SK-N-SH treated with all-trans-retinoic acid at 6 μM for 48 hours (cell line): ENCODE measurements around the gene PRRC2B.

Experiments used
- ATAC-seq: fragments of 200-7000 bp; cut with Tn5 transposase; 3 replicates; pipeline ENCODE4 v1.9.1; 2020; ENCODE audit warnings: mild to moderate bottlenecking, moderate library complexity
- ARNTL ChIP-seq: fragments of 450-650 bp; formaldehyde crosslinking; IDR thresholded peaks from 2 replicates; pipeline ENCODE4 v1.5.0; 2020; ENCODE audit warnings: low read depth, mild to moderate bottlenecking, moderate library complexity, borderline replicate concordance
- BACH2 ChIP-seq: fragments of 250-450 bp; sonication (Bioruptor Pico); IDR thresholded peaks from 2 replicates; pipeline ENCODE4 v1.9.0; 2021; ENCODE audit warnings: mild to moderate bottlenecking, borderline replicate concordance
- CSDC2 ChIP-seq: fragments of 250-450 bp; sonication (Bioruptor Pico); IDR thresholded peaks from 2 replicates; pipeline ENCODE4 v1.5.0; 2020; ENCODE audit warnings: mild to moderate bottlenecking, moderate library complexity
- ESRRG ChIP-seq: fragments of 250-450 bp; sonication (Bioruptor Pico); IDR thresholded peaks from 2 replicates; pipeline ENCODE4 v1.6.1; 2021; ENCODE audit warnings: mild to moderate bottlenecking
- GLIS3 ChIP-seq: fragments of 250-450 bp; sonication (Bioruptor Pico); IDR thresholded peaks from 2 replicates; pipeline ENCODE4 v1.5.0; 2020; ENCODE audit warnings: mild to moderate bottlenecking, moderate library complexity
- ISL1 ChIP-seq: fragments of 250-450 bp; sonication (Bioruptor Pico); IDR thresholded peaks from 2 replicates; pipeline ENCODE4 v2.1.2; 2022; ENCODE audit warnings: mild to moderate bottlenecking, moderate library complexity
- OSR1 ChIP-seq: fragments of 250-450 bp; sonication (Bioruptor Pico); IDR thresholded peaks from 2 replicates; pipeline ENCODE4 v1.8.0; 2022; ENCODE audit warnings: moderate library complexity, mild to moderate bottlenecking, inconsistent platforms
- PPARA ChIP-seq: fragments of 250-450 bp; sonication (Bioruptor Pico); IDR thresholded peaks from 2 replicates; pipeline ENCODE4 v1.5.0; 2020; ENCODE audit warnings: mild to moderate bottlenecking, borderline replicate concordance
- RARB ChIP-seq: fragments of 250-450 bp; sonication (Bioruptor Pico); IDR thresholded peaks from 2 replicates; pipeline ENCODE4 v1.8.0; 2021; ENCODE audit warnings: mild to moderate bottlenecking, moderate library complexity
- SNAI2 ChIP-seq: fragments of 250-450 bp; sonication (Bioruptor Pico); IDR thresholded peaks from 2 replicates; pipeline ENCODE4 v1.5.0; 2020; ENCODE audit warnings: mild to moderate bottlenecking, moderate library complexity
- TCF4 ChIP-seq: fragments of 250-450 bp; sonication (Bioruptor Pico); IDR thresholded peaks from 2 replicates; pipeline ENCODE4 v1.8.0; 2021; ENCODE audit warnings: mild to moderate bottlenecking, moderate library complexity, borderline replicate concordance
- TOX ChIP-seq: fragments of 250-450 bp; sonication (Bioruptor Pico); IDR thresholded peaks from 2 replicates; pipeline ENCODE4 v1.8.0; 2021; ENCODE audit warnings: mild to moderate bottlenecking, moderate library complexity, borderline replicate concordance
- ZFP3 ChIP-seq: fragments of 250-450 bp; sonication (Bioruptor Pico); IDR thresholded peaks from 2 replicates; pipeline ENCODE4 v1.5.0; 2020; ENCODE audit warnings: mild to moderate bottlenecking, moderate library complexity
- ZFP30 ChIP-seq: fragments of 450-650 bp; formaldehyde crosslinking; IDR thresholded peaks from 2 replicates; pipeline ENCODE4 v1.5.0; 2022; ENCODE audit warnings: mild to moderate bottlenecking, moderate library complexity
- ZNF565 ChIP-seq: fragments of 450-650 bp; formaldehyde crosslinking; conservative IDR thresholded peaks from 2 replicates; pipeline ENCODE4 v1.5.0; 2020; ENCODE audit warnings: low read depth, mild to moderate bottlenecking, moderate library complexity
- ZNF70 ChIP-seq: fragments of 450-650 bp; formaldehyde crosslinking; IDR thresholded peaks from 2 replicates; pipeline ENCODE4 v1.5.0; 2020; ENCODE audit warnings: mild to moderate bottlenecking, moderate library complexity
- ZNF8 ChIP-seq: fragments of 450-650 bp; formaldehyde crosslinking; IDR thresholded peaks from 2 replicates; pipeline ENCODE4 v1.5.0; 2020; ENCODE audit warnings: mild to moderate bottlenecking, moderate library complexity
- TF ChIP-seq, protein P1 (sequence below): fragments of 250-450 bp; sonication (Bioruptor Pico); IDR thresholded peaks from 2 replicates; pipeline ENCODE4 v1.5.1; 2020; ENCODE audit warnings: low read depth, mild to moderate bottlenecking, moderate library complexity
- TF ChIP-seq, protein P2 (sequence below): fragments of 250-450 bp; sonication (Bioruptor Pico); IDR thresholded peaks from 2 replicates; pipeline ENCODE4 v1.8.0; 2021; ENCODE audit warnings: low read depth, mild to moderate bottlenecking, moderate library complexity, borderline replicate concordance
- TF ChIP-seq, protein P3 (sequence below): fragments of 250-450 bp; sonication (Bioruptor Pico); IDR thresholded peaks from 2 replicates; pipeline ENCODE4 v1.8.0; 2020; ENCODE audit warnings: mild to moderate bottlenecking, moderate library complexity, borderline replicate concordance
- TF ChIP-seq, protein P4 (sequence below): fragments of 250-450 bp; sonication (Bioruptor Pico); IDR thresholded peaks from 2 replicates; pipeline ENCODE4 v1.5.0; 2020; ENCODE audit warnings: mild to moderate bottlenecking, moderate library complexity

PRRC2B gene

DNA sequence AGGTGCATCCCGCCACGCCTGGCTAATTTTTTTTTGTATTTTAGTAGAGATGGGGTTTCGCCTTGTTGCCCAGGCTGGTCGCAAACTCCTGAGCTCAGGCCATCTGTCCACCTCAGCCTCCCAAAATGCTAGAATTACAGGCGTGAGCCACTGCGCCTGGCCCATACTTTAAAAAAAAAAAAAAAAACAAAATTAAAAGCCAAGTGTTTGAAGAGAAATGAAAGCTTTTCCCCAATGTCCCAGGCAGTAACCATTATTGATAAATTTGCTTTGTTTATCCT is 9.5 kb downstream of the PRRC2B start:
- ATAC-seq, result no peak
- TF ChIP-seq ZFP3 (no peak), ZNF8 (CRISPR knock-in tag) (no peak), SNAI2 (CRISPR knock-in tag) (no peak), RARB (CRISPR knock-in tag) (no peak), OSR1 (CRISPR knock-in tag) (no peak)

DNA sequence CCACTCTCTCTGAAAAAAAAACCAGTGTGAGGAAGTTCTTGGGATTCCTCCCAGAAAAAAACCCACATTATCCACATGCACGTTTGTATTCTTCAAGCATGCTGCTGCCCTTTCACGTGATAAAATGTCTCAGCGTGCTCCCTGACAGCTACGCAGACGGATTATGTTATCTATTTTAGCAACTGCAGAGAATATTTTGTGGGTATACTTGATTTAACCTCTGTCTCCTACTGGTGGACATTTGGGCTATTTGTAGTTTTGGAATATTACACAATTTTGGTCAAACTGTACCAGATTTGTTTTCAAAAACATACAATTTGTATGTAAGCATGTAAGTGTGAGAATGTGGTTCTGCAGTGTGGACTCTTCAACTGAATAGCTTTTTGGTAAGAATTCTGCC is 10.7 kb downstream of the PRRC2B start:
- ATAC-seq, result no peak
- TF ChIP-seq ESRRG (CRISPR knock-in tag) (no peak), ARNTL (CRISPR knock-in tag) (no peak), TCF4 (CRISPR knock-in tag) (no peak), ISL1 (CRISPR knock-in tag) (no peak), ZFP3 (no peak), PPARA (CRISPR knock-in tag) (no peak), RARB (CRISPR knock-in tag) (no peak), GLIS3 (CRISPR knock-in tag) (no peak), ZNF70 (CRISPR knock-in tag) (no peak), ZNF565 (CRISPR knock-in tag) (no peak), CSDC2 (CRISPR knock-in tag) (no peak), ZFP30 (CRISPR knock-in tag) (no peak), TOX (no peak), BACH2 (CRISPR knock-in tag) (no peak), SNAI2 (CRISPR knock-in tag) (no peak), OSR1 (CRISPR knock-in tag) (no peak)
- TF ChIP-seq, protein P1, sequence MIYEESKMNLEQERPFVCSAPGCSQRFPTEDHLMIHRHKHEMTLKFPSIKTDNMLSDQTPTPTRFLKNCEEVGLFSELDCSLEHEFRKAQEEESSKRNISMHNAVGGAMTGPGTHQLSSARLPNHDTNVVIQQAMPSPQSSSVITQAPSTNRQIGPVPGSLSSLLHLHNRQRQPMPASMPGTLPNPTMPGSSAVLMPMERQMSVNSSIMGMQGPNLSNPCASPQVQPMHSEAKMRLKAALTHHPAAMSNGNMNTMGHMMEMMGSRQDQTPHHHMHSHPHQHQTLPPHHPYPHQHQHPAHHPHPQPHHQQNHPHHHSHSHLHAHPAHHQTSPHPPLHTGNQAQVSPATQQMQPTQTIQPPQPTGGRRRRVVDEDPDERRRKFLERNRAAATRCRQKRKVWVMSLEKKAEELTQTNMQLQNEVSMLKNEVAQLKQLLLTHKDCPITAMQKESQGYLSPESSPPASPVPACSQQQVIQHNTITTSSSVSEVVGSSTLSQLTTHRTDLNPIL (CRISPR knock-in tag), result no peak
- TF ChIP-seq, protein P2, sequence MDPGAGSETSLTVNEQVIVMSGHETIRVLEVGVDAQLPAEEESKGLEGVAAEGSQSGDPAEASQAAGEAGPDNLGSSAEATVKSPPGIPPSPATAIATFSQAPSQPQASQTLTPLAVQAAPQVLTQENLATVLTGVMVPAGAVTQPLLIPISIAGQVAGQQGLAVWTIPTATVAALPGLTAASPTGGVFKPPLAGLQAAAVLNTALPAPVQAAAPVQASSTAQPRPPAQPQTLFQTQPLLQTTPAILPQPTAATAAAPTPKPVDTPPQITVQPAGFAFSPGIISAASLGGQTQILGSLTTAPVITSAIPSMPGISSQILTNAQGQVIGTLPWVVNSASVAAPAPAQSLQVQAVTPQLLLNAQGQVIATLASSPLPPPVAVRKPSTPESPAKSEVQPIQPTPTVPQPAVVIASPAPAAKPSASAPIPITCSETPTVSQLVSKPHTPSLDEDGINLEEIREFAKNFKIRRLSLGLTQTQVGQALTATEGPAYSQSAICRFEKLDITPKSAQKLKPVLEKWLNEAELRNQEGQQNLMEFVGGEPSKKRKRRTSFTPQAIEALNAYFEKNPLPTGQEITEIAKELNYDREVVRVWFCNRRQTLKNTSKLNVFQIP (CRISPR knock-in tag), result no peak
- TF ChIP-seq, protein P3, sequence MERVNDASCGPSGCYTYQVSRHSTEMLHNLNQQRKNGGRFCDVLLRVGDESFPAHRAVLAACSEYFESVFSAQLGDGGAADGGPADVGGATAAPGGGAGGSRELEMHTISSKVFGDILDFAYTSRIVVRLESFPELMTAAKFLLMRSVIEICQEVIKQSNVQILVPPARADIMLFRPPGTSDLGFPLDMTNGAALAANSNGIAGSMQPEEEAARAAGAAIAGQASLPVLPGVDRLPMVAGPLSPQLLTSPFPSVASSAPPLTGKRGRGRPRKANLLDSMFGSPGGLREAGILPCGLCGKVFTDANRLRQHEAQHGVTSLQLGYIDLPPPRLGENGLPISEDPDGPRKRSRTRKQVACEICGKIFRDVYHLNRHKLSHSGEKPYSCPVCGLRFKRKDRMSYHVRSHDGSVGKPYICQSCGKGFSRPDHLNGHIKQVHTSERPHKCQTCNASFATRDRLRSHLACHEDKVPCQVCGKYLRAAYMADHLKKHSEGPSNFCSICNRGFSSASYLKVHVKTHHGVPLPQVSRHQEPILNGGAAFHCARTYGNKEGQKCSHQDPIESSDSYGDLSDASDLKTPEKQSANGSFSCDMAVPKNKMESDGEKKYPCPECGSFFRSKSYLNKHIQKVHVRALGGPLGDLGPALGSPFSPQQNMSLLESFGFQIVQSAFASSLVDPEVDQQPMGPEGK (CRISPR knock-in tag), result no peak
- TF ChIP-seq, protein P4, sequence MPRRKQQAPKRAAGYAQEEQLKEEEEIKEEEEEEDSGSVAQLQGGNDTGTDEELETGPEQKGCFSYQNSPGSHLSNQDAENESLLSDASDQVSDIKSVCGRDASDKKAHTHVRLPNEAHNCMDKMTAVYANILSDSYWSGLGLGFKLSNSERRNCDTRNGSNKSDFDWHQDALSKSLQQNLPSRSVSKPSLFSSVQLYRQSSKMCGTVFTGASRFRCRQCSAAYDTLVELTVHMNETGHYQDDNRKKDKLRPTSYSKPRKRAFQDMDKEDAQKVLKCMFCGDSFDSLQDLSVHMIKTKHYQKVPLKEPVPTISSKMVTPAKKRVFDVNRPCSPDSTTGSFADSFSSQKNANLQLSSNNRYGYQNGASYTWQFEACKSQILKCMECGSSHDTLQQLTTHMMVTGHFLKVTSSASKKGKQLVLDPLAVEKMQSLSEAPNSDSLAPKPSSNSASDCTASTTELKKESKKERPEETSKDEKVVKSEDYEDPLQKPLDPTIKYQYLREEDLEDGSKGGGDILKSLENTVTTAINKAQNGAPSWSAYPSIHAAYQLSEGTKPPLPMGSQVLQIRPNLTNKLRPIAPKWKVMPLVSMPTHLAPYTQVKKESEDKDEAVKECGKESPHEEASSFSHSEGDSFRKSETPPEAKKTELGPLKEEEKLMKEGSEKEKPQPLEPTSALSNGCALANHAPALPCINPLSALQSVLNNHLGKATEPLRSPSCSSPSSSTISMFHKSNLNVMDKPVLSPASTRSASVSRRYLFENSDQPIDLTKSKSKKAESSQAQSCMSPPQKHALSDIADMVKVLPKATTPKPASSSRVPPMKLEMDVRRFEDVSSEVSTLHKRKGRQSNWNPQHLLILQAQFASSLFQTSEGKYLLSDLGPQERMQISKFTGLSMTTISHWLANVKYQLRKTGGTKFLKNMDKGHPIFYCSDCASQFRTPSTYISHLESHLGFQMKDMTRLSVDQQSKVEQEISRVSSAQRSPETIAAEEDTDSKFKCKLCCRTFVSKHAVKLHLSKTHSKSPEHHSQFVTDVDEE (CRISPR knock-in tag), result no peak

DNA sequence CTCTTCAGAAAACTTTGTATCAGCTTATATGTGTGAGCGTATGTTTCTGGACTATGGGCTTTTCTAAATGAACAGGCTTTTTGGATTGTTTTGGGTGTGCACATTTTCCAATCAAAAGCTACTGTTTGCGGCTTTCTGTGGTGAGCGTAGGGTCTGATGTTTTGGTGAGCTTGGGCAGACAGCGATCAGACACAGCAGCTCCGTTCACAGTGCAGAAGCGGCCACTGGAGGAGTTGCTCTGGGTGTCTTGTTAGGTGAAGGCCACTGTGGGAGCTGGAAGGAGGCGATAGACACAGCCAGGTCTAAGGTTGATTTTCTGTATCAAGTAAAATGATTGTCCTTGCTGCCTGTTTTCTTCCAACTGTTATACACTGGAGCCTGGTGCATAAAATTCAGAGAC is 11.1 kb downstream of the PRRC2B start:
- ATAC-seq, result no peak
- TF ChIP-seq, protein P1 (CRISPR knock-in tag), result no peak

DNA sequence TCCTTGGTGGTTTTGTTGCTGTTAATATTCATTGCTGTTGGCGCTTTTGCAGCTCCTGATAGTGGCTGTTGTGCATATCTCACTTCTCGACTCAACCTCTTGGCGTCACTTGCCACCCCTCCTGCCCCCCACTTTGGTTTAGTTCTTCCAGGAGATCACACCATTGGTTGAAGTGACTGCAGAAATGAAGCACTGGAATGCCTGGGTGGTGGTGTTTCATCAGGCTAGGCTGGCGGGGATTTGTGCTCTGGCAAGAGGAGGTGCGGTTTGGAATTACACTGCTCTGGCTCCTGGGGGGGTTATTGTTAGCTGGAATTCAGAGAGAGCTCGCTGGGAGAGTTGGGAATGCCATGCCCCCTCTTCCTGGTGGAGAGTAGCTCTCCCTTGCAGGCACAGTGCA is 11.5 kb downstream of the PRRC2B start:
- ATAC-seq, result no peak
- TF ChIP-seq, protein P2 (CRISPR knock-in tag), result no peak
- no peak for TF ChIP-seq PPARA (CRISPR knock-in tag)
- TF ChIP-seq, all 23 proteins: peak for 0
